Measurements from ENCODE around the gene FGD6. TPM values are rescaled to one million over a fixed set of nuclear protein-coding genes. Genes with fewer than 3 reads are reported as not detected.

FGD6 gene
- total RNA-seq, 1 donor from 2014 or later: 26.3 TPM

Other genes with a start within 250 kb of the FGD6 start
- 353 TPM for gene NDUFA12, start 213.8 kb downstream of the FGD6 start, total RNA-seq
- gene NR2C1, start 143.8 kb downstream of the FGD6 start, total RNA-seq: 40.1 TPM
- 66.1 TPM for gene VEZT, start 340 bp upstream of the FGD6 start, total RNA-seq

Data from left ventricle myocardium inferior (tissue), 1 donor.